ENCODE measurements around the gene PRXL2B. TPM values are rescaled to one million over a fixed set of nuclear protein-coding genes. Genes with fewer than 3 reads are reported as not detected.
A peak's percentile ranks its signal among the peaks of the same experiment; 100 is the strongest.

Gene PRXL2B
- total and polyA plus RNA-seq, 2 donors (not counting 1 experiment from before 2014, with no cell fraction given), result 11.7 to 13.8 TPM

DNA sequence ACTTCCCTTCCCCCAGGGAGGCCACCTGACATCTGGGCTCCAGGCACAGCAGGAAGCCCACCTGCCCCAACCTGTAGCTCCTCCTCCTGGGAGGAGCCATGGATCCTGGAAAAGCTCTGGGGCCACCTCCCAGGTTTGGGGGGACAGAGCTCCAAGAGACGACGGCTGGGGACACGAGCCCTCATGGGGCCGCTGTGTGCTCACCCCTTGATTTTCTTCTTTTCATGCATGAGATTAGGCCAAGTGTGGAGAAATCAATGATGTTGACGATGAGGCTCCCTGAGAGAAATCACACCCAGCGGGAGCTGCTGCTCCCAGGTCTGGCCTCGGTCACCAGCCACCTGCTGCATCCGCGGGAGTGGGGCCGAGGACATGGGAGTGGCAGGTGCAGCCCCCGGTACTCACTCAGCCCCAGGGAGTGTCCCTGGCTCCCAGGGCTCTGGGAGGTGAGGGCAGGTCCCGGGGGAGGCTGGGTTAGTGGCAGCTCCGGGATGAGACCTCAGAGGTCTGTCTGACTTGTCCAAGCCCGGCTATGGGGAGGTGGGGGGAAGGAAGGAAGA, 21.7 kb upstream of the PRXL2B start:
- H3K4me2 ChIP-seq (ENCODE audit: extremely low read depth, insufficient read depth, low read length), result no peak overlapping the region
- H3K4me1 ChIP-seq (ENCODE audit: control insufficient read depth, extremely low read depth, insufficient read depth, low read length), result no peaks in the 10 kb centered on the region
- H4K20me1 ChIP-seq (ENCODE audit: control insufficient read depth, extremely low read depth, insufficient read depth, low read length), result no peaks in the 10 kb centered on the region
- no peak for DNase-seq (ENCODE audit: low read depth in 2 of 2)
- H3K9ac ChIP-seq (ENCODE audit: insufficient read depth, low read length), result no peak overlapping the region
- no peak overlapping the region for H3K4me3 ChIP-seq (replicated peaks in 1 of 4; ENCODE audit: control extremely low read depth in 1 of 4, insufficient read depth in 1 of 4, low read depth in 3 of 4, low read length in 4 of 4)
- H2AFZ ChIP-seq (ENCODE audit: low read length), result no peak overlapping the region
- no peaks in the 10 kb centered on the region for H3K79me2 ChIP-seq (ENCODE audit: control insufficient read depth, insufficient read depth, low read length)
- H3K9me3 ChIP-seq (ENCODE audit: control insufficient read depth, insufficient read depth, low read depth, low read length), result no peaks in the 10 kb centered on the region
- TF ChIP-seq, protein P1, sequence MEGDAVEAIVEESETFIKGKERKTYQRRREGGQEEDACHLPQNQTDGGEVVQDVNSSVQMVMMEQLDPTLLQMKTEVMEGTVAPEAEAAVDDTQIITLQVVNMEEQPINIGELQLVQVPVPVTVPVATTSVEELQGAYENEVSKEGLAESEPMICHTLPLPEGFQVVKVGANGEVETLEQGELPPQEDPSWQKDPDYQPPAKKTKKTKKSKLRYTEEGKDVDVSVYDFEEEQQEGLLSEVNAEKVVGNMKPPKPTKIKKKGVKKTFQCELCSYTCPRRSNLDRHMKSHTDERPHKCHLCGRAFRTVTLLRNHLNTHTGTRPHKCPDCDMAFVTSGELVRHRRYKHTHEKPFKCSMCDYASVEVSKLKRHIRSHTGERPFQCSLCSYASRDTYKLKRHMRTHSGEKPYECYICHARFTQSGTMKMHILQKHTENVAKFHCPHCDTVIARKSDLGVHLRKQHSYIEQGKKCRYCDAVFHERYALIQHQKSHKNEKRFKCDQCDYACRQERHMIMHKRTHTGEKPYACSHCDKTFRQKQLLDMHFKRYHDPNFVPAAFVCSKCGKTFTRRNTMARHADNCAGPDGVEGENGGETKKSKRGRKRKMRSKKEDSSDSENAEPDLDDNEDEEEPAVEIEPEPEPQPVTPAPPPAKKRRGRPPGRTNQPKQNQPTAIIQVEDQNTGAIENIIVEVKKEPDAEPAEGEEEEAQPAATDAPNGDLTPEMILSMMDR (conservative IDR thresholded peaks at IDR 0.05 in 1 of 2, IDR thresholded peaks at IDR 0.05 in 1 of 2; ENCODE audit: low read depth in 1 of 2, low read length in 2 of 2), result no peak
- no peak for TF ChIP-seq EZH2 (IDR thresholded peaks at IDR 0.05; ENCODE audit: low read length, missing control alignments)
- no peak overlapping the region for H3K27ac ChIP-seq (ENCODE audit: insufficient read depth, low read length)
- no peaks in the 10 kb centered on the region for H3K27me3 ChIP-seq (ENCODE audit: control insufficient read depth, insufficient read depth, low read length)
- H3K36me3 ChIP-seq (ENCODE audit: control insufficient read depth, insufficient read depth, low read length), result peaks cover 3% of the 10 kb centered on the region

DNA sequence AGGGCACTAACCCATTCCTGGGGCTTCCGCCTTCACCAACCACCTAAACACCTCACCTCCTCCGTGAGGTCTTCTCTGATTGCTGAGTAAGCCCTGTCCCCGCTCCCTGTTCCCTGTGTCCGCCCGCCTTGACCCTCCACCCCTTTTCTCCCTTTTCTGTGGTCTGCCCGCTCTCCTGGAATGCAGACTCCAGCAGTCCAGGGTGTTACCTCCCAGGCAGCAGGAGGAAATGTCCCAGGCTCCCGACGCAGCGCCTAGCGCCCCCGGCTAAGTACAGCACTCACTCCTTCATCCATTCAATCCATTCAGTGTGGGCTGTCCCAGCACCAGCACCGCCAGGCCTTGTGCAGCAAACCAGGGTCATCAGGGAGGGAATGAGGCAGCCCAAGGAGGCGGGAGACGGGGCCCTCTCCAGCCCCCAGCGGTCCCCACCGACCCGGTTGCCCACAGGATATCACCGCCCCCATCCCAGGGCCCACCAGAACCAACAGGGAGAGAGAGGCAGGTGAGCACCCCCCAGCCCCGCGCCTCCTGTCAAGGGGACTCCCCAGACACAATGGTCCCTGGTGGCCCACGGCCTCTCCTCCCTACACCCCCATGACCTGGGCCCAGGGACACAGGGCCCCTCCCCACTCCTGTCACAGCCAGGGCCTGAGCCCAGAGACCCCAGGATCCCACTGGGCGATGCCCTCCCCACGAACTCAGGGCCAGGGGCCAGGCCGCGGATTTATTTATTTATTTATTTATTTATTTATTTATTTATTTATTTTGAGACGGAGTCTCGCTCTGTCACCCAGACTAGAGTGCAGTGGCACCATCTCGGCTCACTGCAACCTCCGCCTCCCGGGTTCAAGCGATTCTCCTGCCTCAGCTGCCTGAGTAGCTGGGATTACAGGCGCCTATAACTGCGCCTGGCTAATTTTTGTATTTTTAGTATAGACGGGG, 20.2 kb upstream of the PRXL2B start:
- no peak overlapping the region for H3K9ac ChIP-seq (ENCODE audit: insufficient read depth, low read length)
- no peak for DNase-seq (ENCODE audit: low read depth in 2 of 2)

More for the DNA sequence above, 20.2 kb upstream of the PRXL2B start:
- peak; percentile 40 for TF ChIP-seq EZH2 (IDR thresholded peaks at IDR 0.05; ENCODE audit: low read length, missing control alignments)
- TF ChIP-seq, protein P1 (conservative IDR thresholded peaks at IDR 0.05 in 1 of 2, IDR thresholded peaks at IDR 0.05 in 1 of 2; ENCODE audit: low read depth in 1 of 2, low read length in 2 of 2), result no peak
- Histone ChIP-seq H2AFZ (ENCODE audit: low read length) (no peak overlapping the region), H3K4me3 (replicated peaks in 1 of 4; ENCODE audit: control extremely low read depth in 1 of 4, insufficient read depth in 1 of 4, low read depth in 3 of 4, low read length in 4 of 4) (no peak overlapping the region), H3K79me2 (ENCODE audit: control insufficient read depth, insufficient read depth, low read length) (no peaks in the 10 kb centered on the region), H3K27me3 (ENCODE audit: control insufficient read depth, insufficient read depth, low read length) (no peaks in the 10 kb centered on the region), H4K20me1 (ENCODE audit: control insufficient read depth, extremely low read depth, insufficient read depth, low read length) (no peaks in the 10 kb centered on the region), H3K27ac (ENCODE audit: insufficient read depth, low read length) (no peak overlapping the region), H3K36me3 (ENCODE audit: control insufficient read depth, insufficient read depth, low read length) (peaks cover 3% of the 10 kb centered on the region), H3K4me1 (ENCODE audit: control insufficient read depth, extremely low read depth, insufficient read depth, low read length) (no peaks in the 10 kb centered on the region), H3K4me2 (ENCODE audit: extremely low read depth, insufficient read depth, low read length) (no peak overlapping the region), H3K9me3 (ENCODE audit: control insufficient read depth, insufficient read depth, low read depth, low read length) (no peaks in the 10 kb centered on the region)
